CD4-positive, CD25-positive, alpha-beta regulatory T cell (primary cell): ENCODE data around the gene CPXM2. TPM values are rescaled to one million over a fixed set of nuclear protein-coding genes. Genes with fewer than 3 reads are reported as not detected.

ENCODE experiments used
- ATAC-seq, 2 donors: fragments of 150-1000 bp; cut with Tn5 transposase; one replicate each; pipeline ENCODE4 v1.10.0; 2021; ENCODE audit warnings: low read depth in 2 of 2, moderate number of reproducible peaks in 2 of 2, moderate library complexity in 1 of 2
- DNase-seq, 3 donors: peaks; one replicate each; pipeline versions ENCODE4 v3.0.0 to v3.0.0-alpha.2; 2012 to 2022; ENCODE audit warnings: mixed read lengths in 1 of 3
- H3K27ac ChIP-seq: one replicate; pipeline ENCODE4 v1.7.0; 2013; ENCODE audit warnings: mild to moderate bottlenecking, low read length; ENCODE audit not compliant: insufficient read depth, poor library complexity, severe bottlenecking
- H3K27me3 ChIP-seq: one replicate; pipeline ENCODE4 v1.7.0; 2013; ENCODE audit warnings: low read length; ENCODE audit not compliant: control insufficient read depth, insufficient read depth
- H3K36me3 ChIP-seq: one replicate; pipeline ENCODE4 v1.7.0; 2013; ENCODE audit warnings: mild to moderate bottlenecking, low read length, moderate library complexity; ENCODE audit not compliant: control insufficient read depth, insufficient read depth
- H3K4me1 ChIP-seq: 2 replicates; pipeline ENCODE4 v1.7.0; 2013; ENCODE audit warnings: mild to moderate bottlenecking, low read length; ENCODE audit not compliant: insufficient read depth, control insufficient read depth, poor library complexity, severe bottlenecking
- H3K4me3 ChIP-seq: one replicate; pipeline ENCODE4 v1.7.0; 2013; ENCODE audit warnings: low read depth, mild to moderate bottlenecking, low read length, moderate library complexity
- H3K9me3 ChIP-seq, 2 experiments: 1 replicate in 1 of 2; 2 replicates in 1 of 2; pipeline ENCODE4 v1.7.0; 2013; ENCODE audit warnings: low read length in 2 of 2, mild to moderate bottlenecking in 1 of 2, moderate library complexity in 1 of 2; ENCODE audit not compliant: control insufficient read depth in 2 of 2
- H3K27ac Mint-ChIP-seq, 3 donors: one replicate each; pipeline ENCODE4 v1.8.0; 2020 to 2022; ENCODE audit warnings: mild to moderate bottlenecking in 3 of 3, mixed read lengths in 3 of 3, moderate library complexity in 2 of 3
- H3K27me3 Mint-ChIP-seq: one replicate; pipeline ENCODE4 v1.8.0; 2022; ENCODE audit warnings: mild to moderate bottlenecking, mixed read lengths
- H3K36me3 Mint-ChIP-seq: one replicate; pipeline ENCODE4 v1.8.0; 2020; ENCODE audit warnings: mixed read lengths
- H3K4me1 Mint-ChIP-seq, 4 donors: one replicate each; pipeline ENCODE4 v1.8.0; 2020 to 2022; ENCODE audit warnings: mixed read lengths in 4 of 4, mild to moderate bottlenecking in 1 of 4
- H3K4me3 Mint-ChIP-seq, 4 donors: one replicate each; pipeline ENCODE4 v1.8.0; 2020 to 2022; ENCODE audit warnings: mild to moderate bottlenecking in 4 of 4, mixed read lengths in 4 of 4, moderate library complexity in 3 of 4
- H3K9me3 Mint-ChIP-seq, 7 donors: one replicate each; pipeline ENCODE4 v1.8.0; 2020 to 2022; ENCODE audit warnings: mixed read lengths in 7 of 7, mild to moderate bottlenecking in 3 of 7, moderate library complexity in 2 of 7
- polyA plus RNA-seq, 4 donors: library from polyadenylated mRNA; unstranded; fragments of 300-500 nt; fragmentation: Illumina TruSeq; gene quantifications; one replicate each; pipeline ENCODE4 v1.2.3, GENCODE V29; 2021
- total RNA-seq: library from RNA; stranded (reverse); gene quantifications from one replicate; pipeline ENCODE4 v1.2.3, GENCODE V29; 2022

The CPXM2 gene
- total and polyA plus RNA-seq, 5 donors from 2014 or later, result not detected

DNA sequence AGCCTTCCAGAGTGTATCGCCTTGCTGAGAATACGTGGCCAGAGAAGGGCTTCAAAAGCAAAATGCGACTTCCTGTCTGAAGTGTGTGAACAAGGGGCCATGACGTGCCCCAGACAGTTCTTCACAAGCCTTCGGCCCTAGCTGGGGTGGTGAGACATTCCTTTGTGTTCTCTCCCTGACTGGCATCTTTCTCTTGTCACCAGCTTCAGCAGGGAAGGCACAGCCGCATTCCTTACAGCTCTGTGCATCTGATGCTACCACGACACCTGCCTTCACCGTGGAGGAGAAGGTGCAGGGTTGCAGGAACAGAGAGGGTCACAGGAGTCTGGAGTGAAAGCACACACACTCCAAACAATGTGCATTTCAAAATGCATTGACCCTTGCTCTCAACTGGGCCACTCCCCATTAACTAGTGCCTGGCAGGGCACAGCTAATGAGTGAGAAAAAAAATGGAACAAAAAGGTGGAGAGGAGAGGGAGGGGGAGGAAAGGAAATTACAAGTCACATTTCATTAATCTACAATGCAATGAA, 132.0 kb downstream of the CPXM2 start:
- no peaks in the 10 kb centered on the region for H3K36me3 ChIP-seq
- peaks cover 0 to 4% (median 0%) of the 10 kb centered on the region in 7 donors for H3K9me3 Mint-ChIP-seq
- no peak overlapping the region for H3K27ac ChIP-seq
- no peaks in the 10 kb centered on the region for H3K9me3 ChIP-seq
- DNase-seq, result no peak
- H3K36me3 Mint-ChIP-seq, result no peaks in the 10 kb centered on the region
- no peak overlapping the region for H3K4me3 Mint-ChIP-seq
- no peaks in the 10 kb centered on the region for H3K4me1 Mint-ChIP-seq
- H3K27ac Mint-ChIP-seq, result no peak overlapping the region
- H3K4me1 ChIP-seq, result no peaks in the 10 kb centered on the region
- H3K27me3 Mint-ChIP-seq, result no peaks in the 10 kb centered on the region
- H3K27me3 ChIP-seq, result no peaks in the 10 kb centered on the region
- no peak for ATAC-seq
- H3K4me3 ChIP-seq, result no peak overlapping the region

- DNase-seq (no peak), ATAC-seq (no peak)
- Histone ChIP-seq H3K27me3 (no peaks in the 10 kb centered on the region), H3K9me3 (no peaks in the 10 kb centered on the region), H3K4me1 (no peaks in the 10 kb centered on the region), H3K4me3 (no peak overlapping the region), H3K27ac (no peak overlapping the region), H3K36me3 (no peaks in the 10 kb centered on the region)
- Mint-ChIP-seq H3K27ac (no peak overlapping the region), H3K4me1 (no peaks in the 10 kb centered on the region), H3K4me3 (no peak overlapping the region), H3K36me3 (no peaks in the 10 kb centered on the region), H3K27me3 (no peaks in the 10 kb centered on the region), H3K9me3 (peaks cover 0 to 4% (median 0%) of the 10 kb centered on the region in 7 donors)
Measured at GRCh38 chr10:123759041-123759440, 132.6 kb downstream of the CPXM2 start.

DNA sequence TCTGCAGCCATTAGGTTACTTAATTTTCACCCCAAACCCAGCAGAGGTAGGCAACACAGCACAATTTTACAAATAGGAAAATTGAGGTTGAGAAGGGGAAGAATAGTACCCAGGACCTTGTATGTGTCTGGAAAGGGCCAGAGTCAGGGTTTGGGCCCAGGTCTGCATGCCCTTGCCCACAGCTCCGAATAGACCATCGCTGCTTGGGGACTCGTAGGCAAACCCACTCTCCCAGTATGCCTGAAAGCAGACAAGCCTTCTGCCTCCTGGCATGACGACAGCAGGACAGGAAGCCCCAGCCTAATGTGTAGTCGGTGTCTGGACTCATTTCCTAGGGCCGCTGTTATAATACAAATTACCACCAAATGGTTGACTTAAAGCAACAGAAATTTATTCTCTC, 133.8 kb downstream of the CPXM2 start:
- Mint-ChIP-seq H3K4me3 (no peak overlapping the region), H3K27ac (no peak overlapping the region), H3K36me3 (no peaks in the 10 kb centered on the region), H3K27me3 (no peaks in the 10 kb centered on the region), H3K9me3 (peaks cover 0 to 4% (median 0%) of the 10 kb centered on the region in 7 donors), H3K4me1 (no peaks in the 10 kb centered on the region)
- H3K36me3 ChIP-seq, result no peaks in the 10 kb centered on the region
- no peaks in the 10 kb centered on the region for H3K4me1 ChIP-seq
- H3K27ac ChIP-seq, result no peak overlapping the region
- no peaks in the 10 kb centered on the region for H3K27me3 ChIP-seq
- no peak for DNase-seq
- no peak for ATAC-seq
- no peak overlapping the region for H3K4me3 ChIP-seq
- no peaks in the 10 kb centered on the region for H3K9me3 ChIP-seq

GRCh38 chr10:123755061-123755460, 136.5 kb downstream of the CPXM2 start:
- no peak overlapping the region for H3K4me3 ChIP-seq
- Mint-ChIP-seq H3K27me3 (no peaks in the 10 kb centered on the region), H3K4me3 (no peak overlapping the region), H3K27ac (no peak overlapping the region), H3K9me3 (peaks cover 0 to 5% (median 0%) of the 10 kb centered on the region in 7 donors), H3K4me1 (no peaks in the 10 kb centered on the region), H3K36me3 (no peaks in the 10 kb centered on the region)
- H3K4me1 ChIP-seq, result no peaks in the 10 kb centered on the region
- ATAC-seq, result no peak
- DNase-seq, result no peak
- no peaks in the 10 kb centered on the region for H3K36me3 ChIP-seq
- no peaks in the 10 kb centered on the region for H3K9me3 ChIP-seq
- H3K27ac ChIP-seq, result no peak overlapping the region
- no peaks in the 10 kb centered on the region for H3K27me3 ChIP-seq

DNA sequence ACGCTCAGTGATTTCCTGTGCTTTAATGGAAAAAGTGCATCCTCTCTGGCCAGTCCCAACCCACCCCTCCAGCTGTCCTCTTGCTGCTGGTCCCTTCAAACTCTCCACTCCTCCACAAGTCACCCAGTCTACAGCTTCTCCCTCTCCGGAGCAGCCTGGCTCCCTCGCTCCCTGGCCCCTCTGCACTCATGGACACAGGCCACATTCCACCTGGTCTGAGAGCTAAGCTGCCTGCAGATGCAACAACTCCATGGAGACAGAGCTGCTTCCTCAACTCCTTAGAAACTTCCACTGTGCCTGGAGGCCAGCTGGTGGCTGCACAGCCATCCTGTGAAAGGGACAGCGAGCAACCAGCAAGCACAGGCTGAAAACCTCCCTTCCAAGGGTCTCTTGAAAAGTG, 137.5 kb downstream of the CPXM2 start:
- Mint-ChIP-seq H3K4me3 (peak overlapping the region in 1 of 4 donors; percentile 17), H3K27ac (no peak overlapping the region), H3K9me3 (peaks cover 0 to 5% (median 0%) of the 10 kb centered on the region in 7 donors), H3K27me3 (no peaks in the 10 kb centered on the region), H3K36me3 (no peaks in the 10 kb centered on the region), H3K4me1 (no peaks in the 10 kb centered on the region)
- H3K4me3 ChIP-seq, result no peak overlapping the region
- no peaks in the 10 kb centered on the region for H3K4me1 ChIP-seq
- no peak for ATAC-seq
- no peak overlapping the region for H3K27ac ChIP-seq
- H3K9me3 ChIP-seq, result no peaks in the 10 kb centered on the region
- DNase-seq, result no peak
- H3K27me3 ChIP-seq, result no peaks in the 10 kb centered on the region
- no peaks in the 10 kb centered on the region for H3K36me3 ChIP-seq

- H3K4me3 Mint-ChIP-seq, result no peak overlapping the region
- Histone ChIP-seq H3K4me1 (no peaks in the 10 kb centered on the region), H3K27ac (no peak overlapping the region), H3K36me3 (no peaks in the 10 kb centered on the region), H3K9me3 (no peaks in the 10 kb centered on the region), H3K27me3 (no peaks in the 10 kb centered on the region), H3K4me3 (no peak overlapping the region)
- H3K27ac Mint-ChIP-seq, result no peak overlapping the region
- H3K4me1 Mint-ChIP-seq, result no peaks in the 10 kb centered on the region
- no peaks in the 10 kb centered on the region for H3K36me3 Mint-ChIP-seq
- H3K9me3 Mint-ChIP-seq, result peaks cover 0 to 5% (median 0%) of the 10 kb centered on the region in 7 donors
- ATAC-seq, result no peak
- H3K27me3 Mint-ChIP-seq, result no peaks in the 10 kb centered on the region
- DNase-seq, result no peak
Measured at GRCh38 chr10:123751342-123752134, 140.1 kb downstream of the CPXM2 start.

DNA sequence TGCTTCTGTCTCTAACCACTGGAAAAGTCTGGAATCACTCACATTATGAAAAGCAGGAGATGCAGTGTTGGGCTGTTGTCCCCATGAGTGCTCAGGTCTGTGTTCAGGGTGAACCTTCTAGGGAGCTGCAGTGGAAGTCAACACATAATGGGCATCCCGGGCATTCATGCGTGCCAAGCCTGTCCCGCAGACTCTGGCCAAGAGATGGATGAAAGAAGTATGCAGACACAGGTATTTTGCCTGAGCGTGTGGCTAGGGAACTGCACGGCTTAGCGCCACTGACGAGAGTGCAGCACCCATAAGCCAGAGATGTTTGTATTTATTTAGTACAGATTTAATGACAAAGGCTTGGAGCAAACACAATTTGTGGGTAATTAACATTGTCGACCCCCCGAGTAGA, 140.7 kb downstream of the CPXM2 start:
- Mint-ChIP-seq H3K36me3 (no peaks in the 10 kb centered on the region), H3K27ac (no peak overlapping the region), H3K4me3 (no peak overlapping the region), H3K4me1 (no peaks in the 10 kb centered on the region), H3K9me3 (peaks cover 0 to 5% (median 0%) of the 10 kb centered on the region in 7 donors), H3K27me3 (no peaks in the 10 kb centered on the region)
- H3K27me3 ChIP-seq, result no peaks in the 10 kb centered on the region
- no peaks in the 10 kb centered on the region for H3K9me3 ChIP-seq
- no peak overlapping the region for H3K4me3 ChIP-seq
- DNase-seq, result no peak
- H3K36me3 ChIP-seq, result no peaks in the 10 kb centered on the region
- H3K27ac ChIP-seq, result no peak overlapping the region
- no peaks in the 10 kb centered on the region for H3K4me1 ChIP-seq
- ATAC-seq, result no peak

- Histone ChIP-seq H3K9me3 (no peaks in the 10 kb centered on the region), H3K27me3 (no peaks in the 10 kb centered on the region), H3K4me3 (no peak overlapping the region), H3K36me3 (no peaks in the 10 kb centered on the region), H3K4me1 (no peaks in the 10 kb centered on the region), H3K27ac (no peak overlapping the region)
- ATAC-seq (no peak), DNase-seq (no peak)
- Mint-ChIP-seq H3K27ac (no peak overlapping the region), H3K36me3 (no peaks in the 10 kb centered on the region), H3K9me3 (peaks cover 0 to 5% (median 0%) of the 10 kb centered on the region in 7 donors), H3K27me3 (no peaks in the 10 kb centered on the region), H3K4me3 (no peak overlapping the region), H3K4me1 (no peaks in the 10 kb centered on the region)
Measured at GRCh38 chr10:123748711-123749110, 142.9 kb downstream of the CPXM2 start.
